ENCODE measurements around the gene TRPV6.

GRCh38 chr7:142855114-142855743, 30.3 kb downstream of the TRPV6 start:
- TF ChIP-seq CTCF (conservative IDR thresholded peaks at IDR 0.05 in 1 of 2, IDR thresholded peaks at IDR 0.05 in 1 of 2; ENCODE audit: low read depth in 1 of 2, low read length in 2 of 2), result peak in 1 of 2 donors; percentile 16
- no peak for TF ChIP-seq EZH2 (IDR thresholded peaks at IDR 0.05; ENCODE audit: low read length, missing control alignments)

Measured in fibroblast of lung (primary cell).